ENCODE measurements around the gene ATP8B3. TPM values are rescaled to one million over a fixed set of nuclear protein-coding genes. Genes with fewer than 3 reads are reported as not detected.
A peak's percentile ranks its signal among the peaks of the same experiment; 100 is the strongest.
"Not testable (repeated sequence)": the region's sequence is repeated elsewhere in the genome, so short reads cannot be mapped to it uniquely, and the experiment has no call there.

The ATP8B3 gene
- total RNA-seq, 2 donors from 2014 or later, result 4.6 to 6.0 TPM

DNA sequence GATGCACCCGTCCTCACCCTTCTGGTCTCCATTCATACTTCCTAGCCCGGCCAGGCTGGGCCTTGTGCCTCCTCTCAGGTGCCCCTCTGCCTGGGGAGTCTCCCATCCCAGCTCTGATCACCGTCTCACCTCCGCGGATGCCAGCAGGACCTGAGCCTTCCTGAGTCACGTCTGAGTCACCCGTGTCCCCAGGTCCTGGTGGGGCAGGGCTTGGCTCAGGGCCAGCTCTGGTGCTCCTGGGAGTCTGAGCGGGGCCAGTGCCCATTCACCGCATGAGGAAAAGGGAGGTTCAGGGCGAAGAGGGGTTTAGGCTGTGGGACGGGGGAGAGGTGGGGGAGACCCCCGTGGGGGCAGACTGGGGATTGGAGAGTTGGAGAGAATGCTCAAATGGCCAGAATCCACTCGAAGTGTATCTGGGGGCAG lies 593 bp downstream of the ATP8B3 start:
- no peaks in the 10 kb centered on the region for H3K36me3 Mint-ChIP-seq (ENCODE audit: low read depth)
- peaks cover 12% of the 10 kb centered on the region for H3K4me1 Mint-ChIP-seq
- H3K9me3 ChIP-seq (ENCODE audit: control insufficient read depth, low read length, poor library complexity, severe bottlenecking), result no peaks in the 10 kb centered on the region
- no peak overlapping the region for H3K27ac Mint-ChIP-seq
- DNase-seq, result peak in 2 of 3 donors; percentile 36 to 53
- H3K4me3 Mint-ChIP-seq, result peak overlapping the region; percentile 96
- no peak for ATAC-seq
- no peaks in the 10 kb centered on the region for H3K27me3 Mint-ChIP-seq

GRCh38 chr19:1810439-1811160 lies 1.5 kb downstream of the ATP8B3 start:
- Mint-ChIP-seq H3K4me3 (peak overlapping the region; percentile 96), H3K36me3 (ENCODE audit: low read depth) (no peaks in the 10 kb centered on the region), H3K27ac (peak overlapping the region; percentile 62), H3K27me3 (no peaks in the 10 kb centered on the region), H3K4me1 (peaks cover 12% of the 10 kb centered on the region)
- ATAC-seq (no peak), DNase-seq (no peak)
- H3K9me3 ChIP-seq (ENCODE audit: control insufficient read depth, low read length, poor library complexity, severe bottlenecking), result no peaks in the 10 kb centered on the region

DNA sequence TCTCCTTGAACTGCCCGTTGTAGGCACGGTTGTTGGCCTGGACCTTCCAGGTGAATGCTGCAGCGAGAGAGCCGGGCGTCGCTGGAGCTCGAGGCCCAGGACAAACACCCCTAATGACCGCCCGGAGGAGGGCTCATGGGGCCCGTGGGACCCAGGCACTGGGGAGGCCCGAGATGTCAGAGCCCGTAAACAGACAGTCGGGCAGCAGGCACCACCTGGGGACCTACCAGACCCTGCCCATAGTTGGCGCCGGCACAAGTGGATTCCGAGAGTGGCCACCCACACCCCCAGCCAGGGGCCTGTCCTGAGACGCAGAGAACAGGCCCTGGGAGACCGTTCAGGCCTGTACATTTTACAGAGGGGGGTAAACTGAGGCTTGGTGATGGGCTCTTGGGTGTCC lies 2.4 kb downstream of the ATP8B3 start:
- Mint-ChIP-seq H3K27ac (no peak overlapping the region), H3K4me3 (no peak overlapping the region), H3K4me1 (peaks cover 12% of the 10 kb centered on the region), H3K36me3 (ENCODE audit: low read depth) (no peaks in the 10 kb centered on the region), H3K27me3 (no peaks in the 10 kb centered on the region)
- no peak for ATAC-seq
- no peaks in the 10 kb centered on the region for H3K9me3 ChIP-seq (ENCODE audit: control insufficient read depth, low read length, poor library complexity, severe bottlenecking)
- DNase-seq, result no peak

GRCh38 chr19:1808395-1808731 lies 3.7 kb downstream of the ATP8B3 start:
- no peak for DNase-seq
- Mint-ChIP-seq H3K4me1 (peaks cover 12% of the 10 kb centered on the region), H3K27ac (no peak overlapping the region), H3K36me3 (ENCODE audit: low read depth) (no peaks in the 10 kb centered on the region), H3K27me3 (no peaks in the 10 kb centered on the region), H3K4me3 (no peak overlapping the region)
- ATAC-seq, result no peak
- H3K9me3 ChIP-seq (ENCODE audit: control insufficient read depth, low read length, poor library complexity, severe bottlenecking), result no peaks in the 10 kb centered on the region

DNA sequence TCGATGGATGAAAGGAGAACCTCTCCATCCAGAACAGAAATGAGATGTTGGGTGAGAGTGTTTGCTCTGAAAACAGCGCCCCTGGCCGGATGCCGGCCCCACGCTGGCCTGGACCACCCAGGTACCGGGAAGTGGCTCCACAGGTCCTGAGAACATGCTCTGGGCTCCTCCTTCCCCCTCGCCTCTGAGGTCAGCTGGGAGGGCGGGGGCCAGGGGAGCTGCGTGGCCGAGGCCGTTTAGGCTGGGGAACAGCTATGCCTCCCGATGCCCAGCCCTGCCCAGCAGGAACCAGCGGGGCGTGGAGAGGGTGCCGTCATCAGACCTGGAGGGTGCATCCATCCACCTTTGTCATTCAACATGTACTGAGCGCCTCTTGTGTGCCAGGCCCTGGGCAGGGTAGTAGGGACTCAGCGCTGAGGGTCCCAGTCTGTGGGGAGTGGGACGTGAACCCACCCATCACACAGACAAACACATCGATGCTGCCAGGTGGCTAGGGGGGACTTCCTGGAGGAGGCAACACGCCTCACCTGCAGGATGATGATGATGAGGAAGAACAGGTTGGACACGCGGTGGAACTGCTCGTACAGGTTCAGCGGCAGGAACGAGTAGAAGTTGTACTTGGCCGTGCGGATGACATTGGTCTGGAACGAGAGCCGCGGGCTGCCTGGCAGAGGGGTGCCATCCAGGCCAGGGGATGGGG lies 4.2 kb downstream of the ATP8B3 start:
- no peak for ATAC-seq
- Mint-ChIP-seq H3K27ac (no peak overlapping the region), H3K4me1 (peaks cover 9% of the 10 kb centered on the region), H3K27me3 (no peaks in the 10 kb centered on the region), H3K36me3 (ENCODE audit: low read depth) (no peaks in the 10 kb centered on the region), H3K4me3 (no peak overlapping the region)
- no peaks in the 10 kb centered on the region for H3K9me3 ChIP-seq (ENCODE audit: control insufficient read depth, low read length, poor library complexity, severe bottlenecking)
- no peak for DNase-seq

- H3K9me3 ChIP-seq (ENCODE audit: control insufficient read depth, low read length, poor library complexity, severe bottlenecking), result no peaks in the 10 kb centered on the region
- Mint-ChIP-seq H3K27ac (no peak overlapping the region), H3K36me3 (ENCODE audit: low read depth) (no peaks in the 10 kb centered on the region), H3K4me3 (no peak overlapping the region), H3K27me3 (no peaks in the 10 kb centered on the region), H3K4me1 (peaks cover 5% of the 10 kb centered on the region)
- ATAC-seq (no peak), DNase-seq (no peak)
Observed at GRCh38 chr19:1807030-1807694, 4.9 kb downstream of the ATP8B3 start.

- Mint-ChIP-seq H3K27ac (no peak overlapping the region), H3K4me3 (no peak overlapping the region), H3K36me3 (ENCODE audit: low read depth) (no peaks in the 10 kb centered on the region), H3K27me3 (no peaks in the 10 kb centered on the region), H3K4me1 (peaks cover 3% of the 10 kb centered on the region)
- DNase-seq (no peak), ATAC-seq (no peak)
- H3K9me3 ChIP-seq (ENCODE audit: control insufficient read depth, low read length, poor library complexity, severe bottlenecking), result no peaks in the 10 kb centered on the region
Observed at GRCh38 chr19:1806184-1807029, 5.7 kb downstream of the ATP8B3 start.

DNA sequence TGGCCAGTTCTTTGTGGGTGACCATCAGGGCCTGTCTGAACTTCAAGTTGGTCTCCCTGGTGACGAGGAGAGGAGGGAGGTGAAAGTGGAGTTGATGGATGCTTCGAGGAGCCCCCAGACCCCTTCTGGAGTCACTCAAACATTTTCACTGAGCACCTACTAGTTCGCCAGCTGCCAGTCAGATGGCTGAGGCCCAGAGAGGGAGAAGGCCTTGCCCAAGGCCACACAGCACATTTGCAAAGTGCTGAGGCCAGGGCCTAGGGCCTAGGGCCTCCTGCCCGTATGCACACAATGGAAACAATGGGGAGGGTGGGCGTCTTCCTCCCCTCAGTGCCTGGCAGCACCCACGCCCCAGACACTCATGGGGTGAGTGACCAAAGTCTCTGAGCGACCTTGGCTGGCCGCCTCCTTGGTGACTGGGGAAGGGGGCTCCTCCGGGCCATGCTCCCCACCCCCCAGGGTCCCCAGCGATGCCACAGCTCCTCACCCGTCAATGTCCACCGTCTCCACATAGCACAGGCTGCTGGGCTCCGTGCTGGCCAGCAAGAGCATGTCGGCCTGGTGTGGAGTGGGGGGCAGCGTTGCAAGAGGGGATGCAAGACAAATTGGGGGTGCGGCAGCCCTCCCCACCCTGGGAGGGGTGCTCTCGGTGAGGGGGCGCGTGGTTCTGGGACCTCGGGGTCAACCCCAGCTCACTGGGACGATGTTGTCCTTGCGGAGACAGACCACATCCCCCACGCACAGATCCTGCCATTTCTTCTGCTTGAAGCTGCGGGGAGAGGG lies 6.5 kb downstream of the ATP8B3 start:
- Mint-ChIP-seq H3K27me3 (no peaks in the 10 kb centered on the region), H3K4me3 (no peak overlapping the region), H3K4me1 (peaks cover 2% of the 10 kb centered on the region), H3K36me3 (ENCODE audit: low read depth) (no peaks in the 10 kb centered on the region), H3K27ac (no peak overlapping the region)
- ATAC-seq (no peak), DNase-seq (no peak)
- H3K9me3 ChIP-seq (ENCODE audit: control insufficient read depth, low read length, poor library complexity, severe bottlenecking), result no peaks in the 10 kb centered on the region

DNA sequence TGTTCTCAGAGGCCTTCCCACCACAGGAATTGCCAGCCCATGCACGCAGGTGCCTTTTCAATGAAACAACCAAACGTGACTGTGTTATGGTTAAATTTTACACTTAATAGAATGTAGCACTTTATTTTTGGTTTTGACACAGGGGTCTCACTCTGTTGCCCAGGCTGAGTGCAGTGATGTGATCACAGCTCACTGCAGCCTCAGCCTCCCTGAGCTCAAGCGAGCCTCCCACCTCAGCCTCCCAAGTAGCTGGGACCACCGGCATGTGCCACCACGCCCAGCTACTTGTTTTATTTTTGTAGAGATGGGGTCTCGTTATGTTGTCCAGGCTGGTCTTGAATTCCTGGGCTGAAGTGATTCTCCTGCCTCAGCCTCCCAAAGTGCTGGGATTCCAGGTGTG lies 7.2 kb downstream of the ATP8B3 start:
- ATAC-seq (no peak), DNase-seq (no peak)
- peaks cover 2% of the 10 kb centered on the region for H3K4me1 Mint-ChIP-seq
- no peaks in the 10 kb centered on the region for H3K9me3 ChIP-seq (ENCODE audit: control insufficient read depth, low read length, poor library complexity, severe bottlenecking)
- no peak overlapping the region for H3K27ac Mint-ChIP-seq
- no peaks in the 10 kb centered on the region for H3K27me3 Mint-ChIP-seq
- H3K4me3 Mint-ChIP-seq, result no peak overlapping the region
- H3K36me3 Mint-ChIP-seq (ENCODE audit: low read depth), result peaks cover 4% of the 10 kb centered on the region

DNA sequence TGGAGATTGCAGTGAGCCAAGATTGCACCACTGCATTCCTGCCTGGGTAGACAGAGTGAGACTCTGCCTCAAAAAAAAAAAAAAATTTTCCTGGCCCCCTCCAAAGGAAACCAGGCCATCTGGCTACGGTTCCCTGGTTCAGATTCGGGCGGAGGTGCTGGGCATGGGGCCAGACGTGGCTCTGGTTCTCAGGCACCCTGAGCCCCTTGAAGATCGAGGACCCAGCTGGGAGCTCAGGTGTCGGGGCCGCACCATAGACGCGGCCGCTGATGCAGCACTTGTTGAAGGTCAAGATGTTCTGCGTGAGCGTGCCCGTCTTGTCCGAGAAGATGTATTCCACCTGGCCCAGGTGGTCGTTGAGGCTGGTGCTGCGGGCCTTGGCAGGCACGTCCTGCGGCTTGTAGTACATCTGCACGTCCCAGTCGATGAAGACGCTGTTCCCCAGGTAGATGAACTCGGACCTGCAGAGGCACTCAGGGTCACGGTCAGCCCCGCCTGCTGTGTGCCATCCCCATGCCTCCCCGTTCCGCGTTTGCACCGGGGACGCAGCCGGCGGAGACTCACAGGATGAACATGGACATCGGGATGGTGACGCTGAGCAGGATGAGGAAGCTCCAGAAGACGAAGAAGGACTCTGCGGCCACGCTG lies 12.3 kb downstream of the ATP8B3 start:
- H3K4me1 Mint-ChIP-seq, result peaks cover 6% of the 10 kb centered on the region
- ATAC-seq (no peak), DNase-seq (no peak)
- peak overlapping the region; percentile 16 for H3K27ac Mint-ChIP-seq
- no peaks in the 10 kb centered on the region for H3K27me3 Mint-ChIP-seq
- H3K36me3 Mint-ChIP-seq (ENCODE audit: low read depth), result peaks cover 4% of the 10 kb centered on the region
- H3K9me3 ChIP-seq (ENCODE audit: control insufficient read depth, low read length, poor library complexity, severe bottlenecking), result no peaks in the 10 kb centered on the region
- H3K4me3 Mint-ChIP-seq, result no peak overlapping the region

GRCh38 chr19:1797313-1797712 lies 14.8 kb downstream of the ATP8B3 start:
- DNase-seq; H3K4me1 Mint-ChIP-seq; ATAC-seq; H3K27ac Mint-ChIP-seq; H3K36me3 Mint-ChIP-seq (ENCODE audit: low read depth); H3K4me3 Mint-ChIP-seq; H3K9me3 ChIP-seq (ENCODE audit: control insufficient read depth, low read length, poor library complexity, severe bottlenecking); H3K27me3 Mint-ChIP-seq: not testable (repeated sequence)
